ENCODE data around the gene KIF16B. TPM values are rescaled to one million over a fixed set of nuclear protein-coding genes. Genes with fewer than 3 reads are reported as not detected.
A peak's percentile ranks its signal among the peaks of the same experiment; 100 is the strongest.

The KIF16B gene
- total and polyA plus RNA-seq, 2 experiments from 2014 or later: 8.2 to 26.5 TPM

- no peak for DNase-seq (ENCODE audit: low read depth in 1 of 2, low spot score in 1 of 2)
- no peaks in the 10 kb centered on the region for H3K27me3 ChIP-seq
- no peak overlapping the region for H3K4me3 ChIP-seq
- H3K4me1 ChIP-seq (ENCODE audit: low read depth): no peaks in the 10 kb centered on the region
- H3K9me3 ChIP-seq (ENCODE audit: low read depth): no peaks in the 10 kb centered on the region
- TF ChIP-seq CTCF (IDR thresholded peaks at IDR 0.05; ENCODE audit: low read depth, low read length): no peak
- H3K36me3 ChIP-seq: no peaks in the 10 kb centered on the region
- H3K27ac ChIP-seq: no peak overlapping the region
Measured at GRCh38 chr20:16518784-16519084, 54.5 kb downstream of the KIF16B start.

GRCh38 chr20:16517946-16518783 lies 55.1 kb downstream of the KIF16B start:
- peak; percentile 65 for TF ChIP-seq CTCF (IDR thresholded peaks at IDR 0.05; ENCODE audit: low read depth, low read length)
- Histone ChIP-seq H3K27me3 (no peaks in the 10 kb centered on the region), H3K4me3 (no peak overlapping the region), H3K36me3 (no peaks in the 10 kb centered on the region), H3K4me1 (ENCODE audit: low read depth) (no peaks in the 10 kb centered on the region), H3K9me3 (ENCODE audit: low read depth) (no peaks in the 10 kb centered on the region), H3K27ac (no peak overlapping the region)
- peak; percentile 57 to 61 for DNase-seq (ENCODE audit: low read depth in 1 of 2, low spot score in 1 of 2)

GRCh38 chr20:16516794-16517193 lies 56.5 kb downstream of the KIF16B start:
- Histone ChIP-seq H3K4me1 (ENCODE audit: low read depth) (no peaks in the 10 kb centered on the region), H3K9me3 (ENCODE audit: low read depth) (no peaks in the 10 kb centered on the region), H3K36me3 (no peaks in the 10 kb centered on the region), H3K27ac (no peak overlapping the region), H3K27me3 (no peaks in the 10 kb centered on the region), H3K4me3 (no peak overlapping the region)
- DNase-seq (ENCODE audit: low read depth in 1 of 2, low spot score in 1 of 2): no peak
- no peak for TF ChIP-seq CTCF (IDR thresholded peaks at IDR 0.05; ENCODE audit: low read depth, low read length)

GRCh38 chr20:16515046-16515445 lies 58.2 kb downstream of the KIF16B start:
- no peaks in the 10 kb centered on the region for H3K27me3 ChIP-seq
- no peak for TF ChIP-seq CTCF (IDR thresholded peaks at IDR 0.05; ENCODE audit: low read depth, low read length)
- no peaks in the 10 kb centered on the region for H3K9me3 ChIP-seq (ENCODE audit: low read depth)
- no peaks in the 10 kb centered on the region for H3K36me3 ChIP-seq
- no peak for DNase-seq (ENCODE audit: low read depth in 1 of 2, low spot score in 1 of 2)
- H3K4me1 ChIP-seq (ENCODE audit: low read depth): no peaks in the 10 kb centered on the region
- no peak overlapping the region for H3K4me3 ChIP-seq
- H3K27ac ChIP-seq: no peak overlapping the region

- H3K4me3 ChIP-seq: no peak overlapping the region
- no peaks in the 10 kb centered on the region for H3K27me3 ChIP-seq
- H3K36me3 ChIP-seq: no peaks in the 10 kb centered on the region
- H3K9me3 ChIP-seq (ENCODE audit: low read depth): no peaks in the 10 kb centered on the region
- no peak for DNase-seq (ENCODE audit: low read depth in 1 of 2, low spot score in 1 of 2)
- H3K27ac ChIP-seq: no peak overlapping the region
- no peak for TF ChIP-seq CTCF (IDR thresholded peaks at IDR 0.05; ENCODE audit: low read depth, low read length)
- no peaks in the 10 kb centered on the region for H3K4me1 ChIP-seq (ENCODE audit: low read depth)
Measured at GRCh38 chr20:16514140-16514539, 59.1 kb downstream of the KIF16B start.
